ENCODE measurements around the gene COG7.

The COG7 gene

GRCh38 chr16:23355106-23355670, 97.8 kb downstream of the COG7 start:
- Histone ChIP-seq H3K36me3 (ENCODE audit: control insufficient read depth in 2 of 2, insufficient read depth in 1 of 2, low read length in 2 of 2) (no peaks in the 10 kb centered on the region; a peak in 1 of 3 replicates), H3K4me1 (ENCODE audit: control insufficient read depth, insufficient read depth, low read length) (no peaks in the 10 kb centered on the region), H3K27ac (ENCODE audit: extremely low read depth, low read depth, low read length) (no peak overlapping the region), H3K9me3 (ENCODE audit: control insufficient read depth, insufficient read depth, low read depth, low read length) (no peaks in the 10 kb centered on the region), H3K4me3 (ENCODE audit: low read depth, low read length) (no peak overlapping the region)
- ChIA-PET POLR2A (interaction anchor here (0.5 kb wide), 1 partner anchor 24 kb away, joined by 4 read pairs; no protein-coding TSS in a partner anchor), CTCF (interaction anchor here (0.5 to 1.7 kb wide), 5 partner anchors 20 to 241 kb away, joined by 3 to 5 read pairs (median 3); partner anchors contain the start of gene NDUFAB1)
- TF ChIP-seq SCRT1 (tag by site-specific recombination; IDR thresholded peaks at IDR 0.05; ENCODE audit: borderline replicate concordance) (no peak), ZNF148 (tag by site-specific recombination; IDR thresholded peaks at IDR 0.05; ENCODE audit: borderline replicate concordance) (no peak), ZEB2 (tag by site-specific recombination; IDR thresholded peaks at IDR 0.05) (no peak), ZNF280D (tag by site-specific recombination; IDR thresholded peaks at IDR 0.05) (no peak)

- TF ChIP-seq ZNF121 (tag by site-specific recombination; IDR thresholded peaks at IDR 0.05) (no peak), ZNF747 (tag by site-specific recombination; IDR thresholded peaks at IDR 0.05) (no peak), TCF7L2 (IDR thresholded peaks at IDR 0.05; ENCODE audit: borderline replicate concordance, low read depth, low read length) (no peak), ZNF324 (tag by site-specific recombination; IDR thresholded peaks at IDR 0.05) (no peak), ZNF600 (tag by site-specific recombination; IDR thresholded peaks at IDR 0.05) (no peak), ZNF792 (tag by site-specific recombination; IDR thresholded peaks at IDR 0.05) (no peak), ELK4 (IDR thresholded peaks at IDR 0.05; ENCODE audit: borderline replicate concordance, low read depth, low read length) (no peak), ZNF449 (tag by site-specific recombination; IDR thresholded peaks at IDR 0.05) (no peak), SCRT1 (tag by site-specific recombination; IDR thresholded peaks at IDR 0.05; ENCODE audit: borderline replicate concordance) (no peak), ZNF837 (tag by site-specific recombination; IDR thresholded peaks at IDR 0.05) (no peak), ZNF354C (tag by site-specific recombination; IDR thresholded peaks at IDR 0.05; ENCODE audit: borderline replicate concordance, low read depth) (no peak), ZNF140 (tag by site-specific recombination; IDR thresholded peaks at IDR 0.05) (no peak), ZNF530 (tag by site-specific recombination; IDR thresholded peaks at IDR 0.05; ENCODE audit: low read depth) (no peak), ZNF2 (tag by site-specific recombination; IDR thresholded peaks at IDR 0.05) (no peak)
- Histone ChIP-seq H3K27ac (ENCODE audit: extremely low read depth, low read depth, low read length) (no peak overlapping the region), H3K4me1 (ENCODE audit: control insufficient read depth, insufficient read depth, low read length) (no peaks in the 10 kb centered on the region), H3K9me3 (ENCODE audit: control insufficient read depth, insufficient read depth, low read depth, low read length) (no peaks in the 10 kb centered on the region), H3K36me3 (ENCODE audit: control insufficient read depth in 2 of 2, insufficient read depth in 1 of 2, low read length in 2 of 2) (no peaks in the 10 kb centered on the region), H3K4me3 (ENCODE audit: low read depth, low read length) (no peak overlapping the region)
- CTCF ChIA-PET = interaction anchor here (0.5 to 0.6 kb wide), 2 partner anchors 80 to 242 kb away, joined by 3 read pairs; partner anchors contain the start of gene NDUFAB1
- POLR2A ChIA-PET = interaction anchor here (0.5 kb wide), 1 partner anchor 23 kb away, joined by 4 read pairs; no protein-coding TSS in a partner anchor
Observed at GRCh38 chr16:23354246-23354645, 98.7 kb downstream of the COG7 start.
